ENCODE measurements around the gene KYNU.

DNA sequence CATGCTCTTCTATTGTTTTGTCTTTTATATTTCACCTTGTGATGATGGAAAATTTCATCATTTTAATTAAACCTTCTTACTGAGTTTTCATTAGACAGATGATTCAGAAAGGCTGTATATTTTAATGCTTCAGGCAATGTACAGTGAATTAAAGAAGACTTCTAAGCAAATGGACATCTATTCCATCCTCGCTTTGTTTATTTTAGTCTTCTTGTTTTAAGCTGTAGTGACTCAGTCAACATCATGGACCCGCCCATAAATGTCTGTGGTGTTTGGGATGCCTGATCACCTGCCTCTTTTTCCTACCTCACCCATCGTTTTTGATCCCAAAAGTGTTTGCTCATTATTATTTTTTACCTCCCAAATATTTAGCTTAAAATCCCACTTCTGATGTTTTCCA lies 43.1 kb downstream of the KYNU start:
- TF ChIP-seq, protein P1, sequence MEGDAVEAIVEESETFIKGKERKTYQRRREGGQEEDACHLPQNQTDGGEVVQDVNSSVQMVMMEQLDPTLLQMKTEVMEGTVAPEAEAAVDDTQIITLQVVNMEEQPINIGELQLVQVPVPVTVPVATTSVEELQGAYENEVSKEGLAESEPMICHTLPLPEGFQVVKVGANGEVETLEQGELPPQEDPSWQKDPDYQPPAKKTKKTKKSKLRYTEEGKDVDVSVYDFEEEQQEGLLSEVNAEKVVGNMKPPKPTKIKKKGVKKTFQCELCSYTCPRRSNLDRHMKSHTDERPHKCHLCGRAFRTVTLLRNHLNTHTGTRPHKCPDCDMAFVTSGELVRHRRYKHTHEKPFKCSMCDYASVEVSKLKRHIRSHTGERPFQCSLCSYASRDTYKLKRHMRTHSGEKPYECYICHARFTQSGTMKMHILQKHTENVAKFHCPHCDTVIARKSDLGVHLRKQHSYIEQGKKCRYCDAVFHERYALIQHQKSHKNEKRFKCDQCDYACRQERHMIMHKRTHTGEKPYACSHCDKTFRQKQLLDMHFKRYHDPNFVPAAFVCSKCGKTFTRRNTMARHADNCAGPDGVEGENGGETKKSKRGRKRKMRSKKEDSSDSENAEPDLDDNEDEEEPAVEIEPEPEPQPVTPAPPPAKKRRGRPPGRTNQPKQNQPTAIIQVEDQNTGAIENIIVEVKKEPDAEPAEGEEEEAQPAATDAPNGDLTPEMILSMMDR (IDR thresholded peaks at IDR 0.05; ENCODE audit: borderline replicate concordance, extremely low read depth, low read length, poor library complexity, severe bottlenecking): no peak
- no peak for TF ChIP-seq EZH2 (IDR thresholded peaks at IDR 0.05; ENCODE audit: borderline replicate concordance, low read depth, low read length, severe bottlenecking)

Data from DND-41 (cell line).